LHCN-M2 (cell line): ENCODE data around the gene CHMP5. TPM values are rescaled to one million over a fixed set of nuclear protein-coding genes. Genes with fewer than 3 reads are reported as not detected.

ENCODE experiments used
- DNase-seq: peaks from one replicate; pipeline ENCODE4 v3.0.0-alpha.2; 2012; ENCODE audit warnings: low read depth
- total RNA-seq: library from RNA; depleted of rRNA; stranded (reverse); fragments of >200 nt; gene quantifications from 2 replicates; pipeline ENCODE4 v1.2.3, GENCODE V29; 2014

CHMP5 gene
- total RNA-seq, 1 experiment from 2014 or later = 77.4 TPM

DNA sequence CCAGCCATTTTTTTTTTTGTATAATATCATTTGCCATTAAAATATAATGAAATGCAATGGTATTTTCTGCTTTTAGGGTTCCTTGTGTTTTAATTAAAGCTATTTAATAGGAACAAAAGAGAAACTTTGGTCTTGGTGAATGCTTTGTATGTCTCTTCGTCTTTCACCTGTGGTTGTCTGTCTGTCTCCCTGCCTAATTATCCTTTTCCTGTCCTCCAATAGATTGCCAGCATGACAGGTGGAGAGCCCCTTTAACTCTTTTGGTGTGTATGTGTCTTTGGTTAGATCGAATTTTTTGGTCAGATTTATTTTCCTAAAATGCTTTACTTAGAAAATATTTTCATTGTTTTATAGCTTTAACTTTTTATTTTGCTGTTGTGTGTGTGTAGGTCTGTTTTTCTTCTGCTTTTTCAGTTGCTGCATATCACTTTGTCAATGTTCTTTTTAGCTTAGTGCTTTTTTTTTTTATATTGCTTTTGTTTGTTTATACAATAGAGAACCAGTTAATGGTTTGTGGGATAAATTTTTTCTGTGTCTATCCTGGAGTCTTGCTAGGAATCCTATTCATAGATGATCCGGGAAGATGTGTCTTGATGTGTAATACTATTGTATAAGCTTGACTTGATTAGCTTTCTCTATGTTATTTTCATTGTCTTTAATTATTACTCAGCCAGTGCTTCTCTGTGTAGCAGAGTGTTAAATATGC lies 8.6 kb downstream of the CHMP5 start:
- DNase-seq = no peak

DNA sequence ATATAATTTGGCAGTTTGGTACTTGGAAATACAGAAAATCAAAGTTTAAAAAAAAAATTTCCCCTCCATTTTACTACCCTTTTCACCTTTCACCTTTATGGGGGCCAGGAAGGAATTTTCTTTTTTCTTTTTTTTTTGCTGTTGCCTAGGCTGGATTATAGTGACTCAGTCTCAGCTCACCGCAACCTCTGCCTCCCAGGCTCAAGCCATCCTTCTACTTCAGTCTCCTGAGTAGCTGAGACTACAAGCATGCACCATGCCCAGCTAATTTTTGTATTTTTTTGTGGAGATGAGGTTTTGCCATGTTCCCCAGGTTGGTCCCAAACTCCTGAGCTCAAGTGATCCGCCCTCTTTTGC lies 9.1 kb downstream of the CHMP5 start:
- DNase-seq = peak; percentile 29

DNA sequence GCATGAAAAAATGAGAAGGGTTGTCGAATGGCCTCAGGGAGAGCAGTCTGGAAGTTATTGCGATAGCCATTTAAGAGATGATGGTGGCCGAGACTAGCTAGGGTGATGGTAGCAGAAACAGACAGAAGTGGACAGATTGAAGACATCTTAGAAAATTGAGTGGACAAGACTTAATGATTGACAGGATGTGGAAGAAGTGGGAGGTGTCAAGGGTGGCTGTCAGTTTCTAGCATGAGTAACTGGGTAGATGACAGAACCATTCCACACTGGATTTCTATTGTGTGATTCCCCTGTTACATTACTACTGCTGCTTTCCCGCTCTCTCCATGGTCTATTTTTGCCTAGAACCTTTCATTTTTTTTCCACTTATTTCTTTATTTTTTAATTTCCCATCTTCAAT lies 12.6 kb downstream of the CHMP5 start:
- no peak for DNase-seq

DNA sequence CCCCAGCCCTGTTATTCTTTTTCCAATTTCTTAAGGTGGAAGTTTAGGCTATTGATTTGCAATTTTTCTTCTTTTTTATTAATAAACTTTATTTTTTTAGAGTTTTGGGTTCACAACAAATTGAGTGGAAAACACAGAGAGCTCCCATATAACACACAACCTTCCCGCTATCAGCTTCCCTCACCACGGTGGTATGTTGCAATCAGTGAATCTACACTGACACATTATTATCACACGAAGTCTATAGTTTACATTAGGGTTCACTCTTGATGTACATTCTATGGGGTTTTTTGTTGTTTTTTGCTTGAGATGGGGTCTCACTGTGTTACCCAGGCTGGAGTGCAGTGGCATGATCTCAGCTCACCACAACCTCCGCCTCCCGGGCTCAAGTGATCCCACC lies 20.7 kb downstream of the CHMP5 start:
- no peak for DNase-seq

DNA sequence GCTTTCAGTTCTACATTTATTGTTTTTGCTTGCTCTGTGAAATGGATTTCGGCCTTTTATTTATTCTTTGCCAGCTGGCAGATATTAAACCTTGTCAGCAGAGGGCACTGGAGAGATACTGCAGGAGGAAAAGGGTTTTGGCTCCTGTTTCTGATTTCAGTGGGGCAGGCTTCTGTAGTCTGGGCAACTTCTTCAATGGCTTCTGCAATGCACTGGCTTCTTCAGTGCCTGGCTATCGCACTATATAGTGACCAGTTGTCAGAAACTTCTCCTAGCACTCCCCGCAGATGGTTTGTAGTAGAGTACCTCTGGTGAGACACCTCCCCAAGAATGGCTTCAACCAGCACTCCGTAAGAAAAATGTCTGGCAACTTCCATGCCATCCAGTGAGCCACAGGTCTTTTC lies 22.2 kb downstream of the CHMP5 start:
- peak; percentile 68 for DNase-seq

DNA sequence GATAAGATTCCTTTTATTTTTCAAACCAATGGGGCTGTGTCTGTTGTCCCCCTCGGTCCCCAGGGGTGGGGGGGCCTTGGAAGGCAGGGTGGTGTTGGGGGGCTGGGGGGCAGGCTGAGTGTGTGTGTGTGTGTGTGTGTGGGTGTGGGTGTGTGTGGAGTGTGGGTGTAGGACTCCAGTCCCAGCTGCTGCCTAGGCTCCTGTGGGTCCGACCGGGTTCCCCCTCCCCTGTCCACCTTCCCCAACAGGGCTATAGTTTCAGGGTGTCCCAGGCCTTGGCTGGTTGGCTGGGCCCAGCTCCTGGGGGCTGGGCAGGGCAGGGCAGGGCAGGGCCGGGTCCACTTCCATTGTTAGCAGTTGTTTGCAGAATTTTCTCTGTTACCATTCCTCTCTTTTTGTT lies 23.4 kb downstream of the CHMP5 start:
- DNase-seq = no peak

DNA sequence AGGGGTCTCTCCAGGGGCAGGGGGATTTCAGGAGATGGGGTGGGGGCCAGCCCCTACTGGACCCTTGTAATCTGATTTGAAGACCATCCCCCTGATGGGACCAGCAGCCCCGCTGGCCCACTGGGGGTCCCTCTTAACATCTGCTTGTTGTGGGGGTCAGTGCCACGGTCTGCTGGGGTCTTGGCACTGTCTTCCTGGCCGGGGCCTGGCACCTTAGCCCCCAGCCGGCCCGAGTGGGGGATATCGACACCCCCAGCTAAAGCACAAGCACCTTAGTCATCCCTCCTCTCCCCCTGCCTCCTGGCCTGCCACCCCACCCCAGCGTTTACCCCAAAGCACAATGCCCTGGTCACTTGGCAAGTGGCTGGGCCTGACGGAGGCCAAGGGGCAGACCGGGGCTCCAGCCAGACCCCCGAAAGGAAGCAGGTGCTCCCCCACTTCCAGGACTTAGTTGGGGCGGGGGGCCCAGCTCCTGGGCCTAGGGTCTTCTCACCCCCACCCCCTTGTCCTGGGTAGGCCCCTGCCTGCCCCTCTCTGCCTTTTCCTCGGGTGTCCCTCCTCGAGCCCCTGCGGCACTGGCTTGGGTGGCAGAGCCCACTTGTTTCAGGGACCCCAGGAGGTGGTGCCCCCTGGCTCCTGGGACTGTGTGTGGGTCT lies 24.1 kb downstream of the CHMP5 start:
- DNase-seq = no peak

DNA sequence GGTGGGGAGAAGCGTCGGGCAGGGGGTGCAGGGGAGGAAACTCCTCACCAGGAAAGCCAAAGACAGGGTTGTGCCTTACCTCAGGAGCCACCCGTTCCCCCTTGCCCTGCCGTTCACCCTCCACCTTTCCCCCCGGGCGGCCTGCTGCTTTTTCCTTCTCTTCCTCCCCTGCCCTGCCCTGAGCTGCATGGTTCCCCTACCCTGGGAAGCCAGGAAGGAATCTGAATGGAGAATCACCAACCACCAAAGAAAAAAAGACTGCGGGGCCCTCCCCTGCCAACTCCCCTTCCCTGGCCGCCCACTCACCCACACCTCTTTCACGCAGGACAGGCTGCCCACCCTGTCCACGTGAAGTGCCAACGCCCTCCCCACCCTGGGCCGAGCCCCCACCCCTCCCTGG lies 24.6 kb downstream of the CHMP5 start:
- no peak for DNase-seq

DNA sequence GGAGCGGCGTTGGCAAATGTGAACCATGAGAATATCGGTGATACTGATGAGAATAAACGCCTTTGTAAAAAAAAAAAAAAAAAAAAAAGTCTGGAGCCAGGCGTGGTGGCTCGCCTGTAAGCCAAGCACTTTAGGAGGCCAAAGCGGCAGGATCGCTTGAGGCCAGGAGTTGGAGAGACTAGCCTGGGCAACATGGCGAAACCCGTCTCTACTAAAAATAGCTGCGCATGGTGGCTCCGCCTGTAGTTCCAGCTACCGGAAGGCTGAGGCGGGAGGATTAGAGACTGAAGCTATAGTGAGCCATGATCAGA lies 25.0 kb downstream of the CHMP5 start:
- no peak for DNase-seq

DNA sequence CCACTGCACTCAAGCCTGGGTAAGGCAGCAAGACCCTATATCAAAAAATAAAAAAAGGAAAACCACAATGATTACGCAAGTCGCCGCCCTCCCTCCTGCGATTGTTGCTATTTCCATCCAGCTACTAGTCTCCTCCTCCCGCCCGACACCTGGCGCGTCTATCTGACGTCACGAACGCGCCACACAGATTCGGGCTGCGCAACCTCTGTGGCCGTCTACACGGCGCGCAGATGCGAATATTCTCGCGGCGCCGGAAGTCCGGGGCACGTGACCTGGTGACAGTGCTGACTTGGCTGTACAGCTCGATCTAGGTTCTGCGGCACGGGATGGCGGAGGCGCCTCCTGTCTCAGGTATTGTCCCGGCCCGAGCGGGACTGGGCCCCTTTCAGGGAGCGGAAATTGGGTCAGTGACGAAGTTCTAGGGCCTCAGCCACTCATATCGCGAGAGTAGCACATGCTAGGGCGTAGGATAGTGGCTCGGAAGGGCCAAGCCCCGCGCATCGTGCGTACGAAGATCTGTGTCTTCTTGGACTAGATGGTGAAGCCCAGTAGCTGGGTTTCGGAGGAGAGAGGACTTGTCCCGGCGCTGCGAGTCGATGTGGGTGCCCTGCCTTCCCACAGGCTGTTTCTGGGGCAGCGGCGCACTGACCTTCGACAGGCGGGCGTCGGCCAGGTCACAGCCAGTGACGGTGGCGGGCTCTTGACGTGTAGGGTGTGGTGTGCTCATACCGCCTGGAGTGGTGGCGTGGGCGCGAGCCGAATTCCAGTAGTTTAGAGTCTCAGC lies 25.6 kb downstream of the CHMP5 start, which contains the start of gene NFX1:
NFX1 (plus strand) TSS at position 270 of the 784 bp plus-strand sequence; CDS start at position 327, 57 bp downstream.
- peak; percentile 98 for DNase-seq

DNA sequence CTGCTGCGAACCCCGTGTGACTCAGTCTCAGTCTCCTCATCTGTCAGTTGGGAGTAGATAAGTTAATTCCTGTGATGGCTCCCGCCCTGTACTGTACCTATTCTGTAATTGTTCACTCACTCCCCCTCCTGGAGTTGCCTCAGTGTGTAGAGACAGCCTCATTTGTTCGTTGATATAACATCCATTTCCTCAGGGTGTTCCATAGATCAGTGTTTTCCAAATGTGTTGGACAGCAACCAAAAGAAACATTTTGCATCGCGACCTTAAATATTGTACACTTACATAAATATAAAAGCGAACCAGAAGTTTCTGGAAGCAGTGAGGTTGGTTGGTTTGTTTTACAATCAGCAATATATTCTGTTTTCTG lies 26.2 kb downstream of the CHMP5 start:
- no peak for DNase-seq

DNA sequence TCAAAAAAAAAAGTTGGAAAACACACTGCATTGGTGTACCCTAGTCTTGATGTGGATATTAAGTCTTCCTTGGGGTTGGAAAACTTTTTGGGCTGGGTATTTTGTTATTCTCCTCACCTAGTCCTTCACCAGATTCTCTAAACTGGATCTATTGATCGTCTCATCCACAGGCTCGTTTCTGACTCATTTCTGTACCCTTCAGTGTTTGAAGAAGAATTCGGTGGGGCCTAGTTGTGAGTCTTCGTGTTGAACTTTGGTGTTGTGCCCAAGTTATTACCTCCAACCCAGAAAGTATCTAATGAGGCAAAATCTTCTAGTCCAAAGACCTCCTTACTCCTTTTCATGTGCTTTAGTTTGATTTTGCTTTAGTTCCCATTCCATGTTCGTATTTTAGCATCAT lies 27.1 kb downstream of the CHMP5 start:
- DNase-seq = no peak

DNA sequence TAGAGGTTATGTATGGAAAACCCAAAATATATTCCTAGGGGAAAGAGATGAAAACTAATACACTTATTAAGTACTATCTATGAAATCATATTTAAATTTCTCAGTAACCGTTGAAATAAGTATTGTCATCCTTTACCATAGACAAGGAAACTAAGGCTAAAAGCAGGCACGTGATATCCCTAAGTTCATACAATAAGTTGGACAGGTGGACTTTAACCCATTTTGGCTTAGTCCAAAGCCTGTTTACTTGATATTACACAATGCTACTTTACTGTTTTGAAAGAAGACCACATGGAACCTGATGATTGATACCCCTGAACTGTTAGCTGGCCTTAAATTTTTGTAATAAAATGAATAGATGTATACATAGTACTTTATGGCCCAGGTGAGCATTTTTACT lies 28.9 kb downstream of the CHMP5 start:
- no peak for DNase-seq

DNA sequence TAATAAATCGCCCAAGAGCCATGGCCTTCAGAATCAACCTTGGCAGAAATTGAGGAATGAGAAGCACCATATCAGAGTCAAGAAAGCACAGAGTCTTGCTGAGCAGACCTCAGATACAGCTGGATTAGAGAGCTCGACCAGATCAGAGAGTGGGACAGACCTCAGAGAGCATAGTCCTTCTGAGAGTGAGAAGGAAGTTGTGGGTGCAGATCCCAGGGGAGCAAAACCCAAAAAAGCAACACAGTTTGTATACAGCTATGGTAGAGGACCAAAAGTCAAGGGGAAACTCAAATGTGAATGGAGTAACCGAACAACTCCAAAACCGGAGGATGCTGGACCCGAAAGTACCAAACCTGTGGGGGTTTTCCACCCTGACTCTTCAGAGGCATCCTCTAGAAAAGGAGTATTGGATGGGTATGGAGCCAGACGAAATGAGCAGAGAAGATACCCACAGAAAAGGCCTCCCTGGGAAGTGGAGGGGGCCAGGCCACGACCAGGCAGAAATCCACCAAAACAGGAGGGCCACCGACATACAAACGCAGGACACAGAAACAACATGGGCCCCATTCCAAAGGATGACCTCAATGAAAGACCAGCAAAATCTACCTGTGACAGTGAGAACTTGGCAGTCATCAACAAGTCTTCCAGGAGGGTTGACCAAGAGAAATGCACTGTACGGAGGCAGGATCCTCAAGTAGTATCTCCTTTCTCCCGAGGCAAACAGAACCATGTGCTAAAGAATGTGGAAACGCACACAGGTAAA lies 30.0 kb downstream of the CHMP5 start:
- DNase-seq = no peak

DNA sequence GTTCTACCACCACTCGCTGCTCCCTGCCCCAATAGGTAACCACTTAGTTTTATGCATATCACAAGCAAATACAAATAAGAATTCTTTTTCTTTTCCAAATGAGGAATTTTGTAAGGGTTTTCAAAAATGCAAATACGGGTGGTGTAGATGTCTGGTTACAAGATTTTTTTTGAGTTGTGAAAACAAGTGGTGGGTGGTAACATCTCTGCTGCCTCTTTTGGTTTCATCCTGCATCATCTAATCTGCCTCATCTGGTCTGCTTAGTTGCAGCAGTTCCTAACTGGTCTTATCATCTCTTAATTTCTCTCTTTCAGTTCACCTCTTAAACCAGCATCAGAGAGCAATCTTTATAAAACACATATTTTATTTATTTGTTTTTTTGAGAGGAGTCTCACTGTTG lies 30.7 kb downstream of the CHMP5 start:
- no peak for DNase-seq

DNA sequence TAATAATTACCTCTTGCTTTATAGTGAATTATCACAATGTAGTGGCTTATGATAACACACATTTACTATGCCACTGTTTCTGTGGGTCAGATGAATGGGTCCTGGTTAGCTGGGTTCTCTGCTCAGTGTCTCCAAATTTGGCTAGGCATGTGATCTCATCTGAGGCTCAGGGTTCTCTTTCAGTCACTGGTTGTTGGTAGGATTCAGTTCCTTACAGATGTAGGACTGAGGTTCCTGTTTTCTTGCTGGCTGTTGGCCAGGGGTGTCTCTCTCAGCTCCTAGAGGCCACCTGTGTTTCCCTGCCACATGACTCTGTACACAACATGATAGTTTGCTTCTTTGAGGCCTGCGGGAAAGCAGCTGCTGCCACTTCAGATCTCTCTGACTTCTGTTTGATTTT lies 32.6 kb downstream of the CHMP5 start:
- peak; percentile 66 for DNase-seq

DNA sequence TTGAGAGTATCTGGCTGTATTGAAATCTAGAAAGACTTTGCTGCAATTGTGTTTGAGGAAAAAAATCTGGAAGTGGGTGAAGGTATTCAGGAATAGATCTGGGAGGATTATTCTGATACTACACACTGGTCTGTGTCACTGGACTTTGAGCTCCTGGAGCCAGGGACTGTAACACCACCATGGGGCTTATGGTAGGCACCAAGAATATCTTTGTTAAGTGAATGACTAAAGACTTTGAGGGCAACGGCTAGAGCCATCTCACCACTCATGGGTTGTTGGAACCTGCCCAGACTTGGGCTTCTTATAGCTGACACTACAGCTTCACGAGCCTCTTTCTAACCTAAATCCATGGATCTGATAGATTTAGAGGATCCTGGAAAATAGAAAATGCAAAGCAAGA lies 35.7 kb downstream of the CHMP5 start:
- no peak for DNase-seq

DNA sequence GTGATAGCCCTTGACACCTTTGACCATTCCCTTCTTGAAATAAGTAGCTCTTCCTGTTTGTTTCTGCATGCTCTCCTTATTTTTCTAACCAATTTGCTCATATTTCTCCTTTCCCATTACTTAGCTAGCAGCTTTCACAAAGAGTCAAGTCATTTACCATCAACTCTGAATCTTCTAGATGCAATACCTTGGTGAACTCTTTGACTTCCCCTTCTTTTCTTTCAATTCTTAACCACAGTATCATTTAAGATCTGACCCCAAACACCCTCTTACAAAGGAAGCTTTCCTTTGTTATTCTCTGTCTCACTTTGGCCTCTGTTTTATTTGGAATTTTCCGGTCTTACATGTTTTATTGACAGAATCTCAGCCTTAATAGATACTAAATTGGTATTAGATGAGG lies 39.5 kb downstream of the CHMP5 start:
- no peak for DNase-seq

DNA sequence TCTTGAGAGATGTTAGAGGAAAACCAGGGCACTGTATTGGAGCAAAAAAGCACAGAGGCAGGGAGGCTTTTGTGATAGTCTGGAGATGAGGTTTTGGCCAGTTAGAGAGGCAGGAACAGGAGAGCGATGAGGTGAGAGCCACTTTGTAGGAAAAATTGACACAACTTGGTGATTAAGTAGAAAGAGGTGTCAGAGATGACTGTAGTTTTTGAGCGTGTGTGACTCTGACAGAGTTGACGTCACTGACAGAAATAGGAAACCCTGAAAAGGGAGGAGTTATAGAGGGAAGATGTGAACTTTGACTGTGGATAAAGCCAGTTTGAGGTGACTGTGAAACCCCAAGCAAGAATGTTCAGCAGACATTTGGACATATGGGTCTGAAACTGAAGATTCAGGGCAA lies 41.2 kb downstream of the CHMP5 start:
- no peak for DNase-seq

DNA sequence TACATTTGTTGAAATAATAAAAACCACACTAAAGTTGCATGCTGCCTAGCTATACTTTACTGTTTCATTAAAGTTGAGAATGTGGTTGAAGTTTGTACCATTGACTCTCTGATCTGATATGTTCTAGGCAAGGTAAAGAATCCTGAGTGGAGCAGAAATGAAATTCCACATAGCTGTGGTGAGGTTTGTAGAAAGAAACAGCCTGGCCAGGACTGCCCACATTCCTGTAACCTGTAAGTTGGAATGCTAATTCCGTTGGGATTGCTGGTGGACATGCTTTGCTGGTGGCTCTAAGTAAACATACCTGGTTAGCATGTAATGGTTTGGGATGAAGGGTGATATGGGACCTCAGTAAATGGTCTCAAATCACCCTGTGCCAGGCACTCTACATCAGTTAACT lies 42.2 kb downstream of the CHMP5 start:
- DNase-seq = no peak

DNA sequence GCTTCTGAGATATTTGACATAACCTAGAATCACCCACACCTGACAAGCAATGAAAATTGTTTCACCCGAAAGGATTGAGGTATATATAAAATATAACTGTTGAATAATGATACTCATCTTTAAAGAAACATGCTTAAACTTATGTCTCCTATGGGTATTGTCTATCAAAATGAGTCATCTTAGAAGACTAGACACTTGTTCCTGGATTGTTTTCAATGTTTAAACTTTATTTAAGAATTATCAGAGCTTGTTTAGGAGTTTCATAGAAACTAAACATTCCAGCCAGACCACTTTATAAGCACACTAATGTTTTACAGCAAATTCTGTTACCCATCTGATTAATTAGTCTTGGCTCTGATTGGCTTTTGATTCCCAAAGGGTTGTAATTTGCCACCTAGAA lies 45.1 kb downstream of the CHMP5 start:
- no peak for DNase-seq

DNA sequence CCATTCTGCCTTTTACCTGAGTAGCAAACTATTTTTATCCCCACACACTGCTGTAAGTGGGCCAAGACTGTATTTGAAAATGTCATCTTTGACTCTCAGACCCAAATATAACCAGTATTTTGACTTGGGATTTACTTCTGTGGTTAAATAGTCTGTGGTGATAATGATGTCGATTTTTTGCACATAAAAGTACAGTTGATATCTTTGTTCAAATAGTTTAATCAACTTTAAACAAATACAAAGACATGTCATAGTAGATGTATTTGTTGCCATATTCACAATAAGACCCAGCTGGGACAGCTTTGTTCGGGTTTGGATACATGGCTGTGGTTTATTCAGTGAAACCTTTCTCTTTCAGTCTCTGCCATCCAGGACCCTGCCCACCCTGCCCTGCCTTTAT lies 45.9 kb downstream of the CHMP5 start:
- no peak for DNase-seq
